ENCODE results near the gene SNX4. TPM values are rescaled to one million over a fixed set of nuclear protein-coding genes. Genes with fewer than 3 reads are reported as not detected.
"Not testable (repeated sequence)": the region's sequence is repeated elsewhere in the genome, so short reads cannot be mapped to it uniquely, and the experiment has no call there.

Gene SNX4
- total RNA-seq, result 32.3 and 36.1 TPM in 2 replicates

GRCh38 chr3:125519678-125520562, at the start of gene SNX4:
Gene SNX4, minus strand, starts transcription at chr3:125520202. Its CDS starts 30 bp downstream, at chr3:125520172.
- peak; percentile 93 to 96 for DNase-seq (ENCODE audit: low read depth in 2 of 2)

- DNase-seq (ENCODE audit: low read depth in 2 of 2), result no peak
Observed at GRCh38 chr3:125556314-125556713, 36.3 kb upstream of the SNX4 start.

- DNase-seq (ENCODE audit: low read depth in 2 of 2), result no peak
Observed at GRCh38 chr3:125552401-125552800, 32.4 kb upstream of the SNX4 start.

- no peak for DNase-seq (ENCODE audit: low read depth in 2 of 2)
Observed at GRCh38 chr3:125528920-125529319, 8.9 kb upstream of the SNX4 start.

GRCh38 chr3:125525153-125525552, 5.2 kb upstream of the SNX4 start:
- no peak for DNase-seq (ENCODE audit: low read depth in 2 of 2)

- not testable (repeated sequence) for DNase-seq (ENCODE audit: low read depth in 2 of 2)
Observed at GRCh38 chr3:125520563-125520919, 539 bp upstream of the SNX4 start.

- DNase-seq (ENCODE audit: low read depth in 2 of 2), result no peak
Observed at GRCh38 chr3:125515421-125515820, 4.6 kb downstream of the SNX4 start.

- DNase-seq (ENCODE audit: low read depth in 2 of 2), result no peak
Observed at GRCh38 chr3:125513490-125514115, 6.4 kb downstream of the SNX4 start.

- DNase-seq (ENCODE audit: low read depth in 2 of 2), result peak; percentile 67 to 81
Observed at GRCh38 chr3:125512135-125512920, 7.7 kb downstream of the SNX4 start.

GRCh38 chr3:125511420-125512118, 8.4 kb downstream of the SNX4 start:
- DNase-seq (ENCODE audit: low read depth in 2 of 2), result no peak

- no peak for DNase-seq (ENCODE audit: low read depth in 2 of 2)
Observed at GRCh38 chr3:125507128-125507527, 12.9 kb downstream of the SNX4 start.

- DNase-seq (ENCODE audit: low read depth in 2 of 2), result no peak
Observed at GRCh38 chr3:125498630-125499029, 21.4 kb downstream of the SNX4 start.

- DNase-seq (ENCODE audit: low read depth in 2 of 2), result no peak
Observed at GRCh38 chr3:125496701-125497100, 23.3 kb downstream of the SNX4 start.

- no peak for DNase-seq (ENCODE audit: low read depth in 2 of 2)
Observed at GRCh38 chr3:125482406-125482805, 37.6 kb downstream of the SNX4 start.

- no peak for DNase-seq (ENCODE audit: low read depth in 2 of 2)
Observed at GRCh38 chr3:125481786-125482185, 38.2 kb downstream of the SNX4 start.

GRCh38 chr3:125481375-125481759, 38.6 kb downstream of the SNX4 start:
- not testable (repeated sequence) for DNase-seq (ENCODE audit: low read depth in 2 of 2)

GRCh38 chr3:125480656-125481374, 39.2 kb downstream of the SNX4 start:
- no peak for DNase-seq (ENCODE audit: low read depth in 2 of 2)

GRCh38 chr3:125479091-125479490, 40.9 kb downstream of the SNX4 start:
- no peak for DNase-seq (ENCODE audit: low read depth in 2 of 2)

- DNase-seq (ENCODE audit: low read depth in 2 of 2), result no peak
Observed at GRCh38 chr3:125478326-125478725, 41.7 kb downstream of the SNX4 start.

GRCh38 chr3:125477701-125478100, 42.3 kb downstream of the SNX4 start:
- DNase-seq (ENCODE audit: low read depth in 2 of 2), result no peak

GRCh38 chr3:125470671-125471070, 49.3 kb downstream of the SNX4 start:
- no peak for DNase-seq (ENCODE audit: low read depth in 2 of 2)
